Activated gamma-delta T cell (primary cell): ENCODE measurements around the gene UBC.
"Not testable (repeated sequence)": the region's sequence is repeated elsewhere in the genome, so short reads cannot be mapped to it uniquely, and the experiment has no call there.

Source experiments
- DNase-seq: peaks from one replicate; lab custom pipeline; 2025; lab: John Stamatoyannopoulos, UW

Gene UBC

GRCh38 chr12:124884587-124885438, 29.6 kb downstream of the UBC start:
- no peak for DNase-seq

GRCh38 chr12:124883263-124884130, 31.0 kb downstream of the UBC start:
- DNase-seq = no peak

- DNase-seq = no peak
Observed at GRCh38 chr12:124881123-124881522, 33.3 kb downstream of the UBC start.

GRCh38 chr12:124880335-124880734, 34.1 kb downstream of the UBC start:
- DNase-seq = not testable (repeated sequence)

- DNase-seq = no peak
Observed at GRCh38 chr12:124878795-124879516, 35.5 kb downstream of the UBC start.

- DNase-seq = no peak
Observed at GRCh38 chr12:124877423-124877822, 37.0 kb downstream of the UBC start.

- DNase-seq = no peak
Observed at GRCh38 chr12:124876171-124876570, 38.3 kb downstream of the UBC start.

- DNase-seq = no peak
Observed at GRCh38 chr12:124875803-124876132, 38.7 kb downstream of the UBC start.

GRCh38 chr12:124874988-124875802, 39.3 kb downstream of the UBC start:
- no peak for DNase-seq

GRCh38 chr12:124874188-124874587, 40.3 kb downstream of the UBC start:
- DNase-seq = no peak

GRCh38 chr12:124872068-124872719, 42.3 kb downstream of the UBC start:
- no peak for DNase-seq

- no peak for DNase-seq
Observed at GRCh38 chr12:124871297-124871696, 43.2 kb downstream of the UBC start.

- DNase-seq = no peak
Observed at GRCh38 chr12:124870515-124870914, 43.9 kb downstream of the UBC start.

- DNase-seq = no peak
Observed at GRCh38 chr12:124869059-124869665, 45.3 kb downstream of the UBC start.

- no peak for DNase-seq
Observed at GRCh38 chr12:124868252-124869058, 46.0 kb downstream of the UBC start.

- no peak for DNase-seq
Observed at GRCh38 chr12:124867401-124867930, 47.0 kb downstream of the UBC start.

GRCh38 chr12:124866883-124867400, 47.5 kb downstream of the UBC start:
- no peak for DNase-seq

- DNase-seq = no peak
Observed at GRCh38 chr12:124866195-124866882, 48.1 kb downstream of the UBC start.

- DNase-seq = no peak
Observed at GRCh38 chr12:124865728-124866127, 48.7 kb downstream of the UBC start.
